ENCODE measurements around the gene IGF1R.

The IGF1R gene

DNA sequence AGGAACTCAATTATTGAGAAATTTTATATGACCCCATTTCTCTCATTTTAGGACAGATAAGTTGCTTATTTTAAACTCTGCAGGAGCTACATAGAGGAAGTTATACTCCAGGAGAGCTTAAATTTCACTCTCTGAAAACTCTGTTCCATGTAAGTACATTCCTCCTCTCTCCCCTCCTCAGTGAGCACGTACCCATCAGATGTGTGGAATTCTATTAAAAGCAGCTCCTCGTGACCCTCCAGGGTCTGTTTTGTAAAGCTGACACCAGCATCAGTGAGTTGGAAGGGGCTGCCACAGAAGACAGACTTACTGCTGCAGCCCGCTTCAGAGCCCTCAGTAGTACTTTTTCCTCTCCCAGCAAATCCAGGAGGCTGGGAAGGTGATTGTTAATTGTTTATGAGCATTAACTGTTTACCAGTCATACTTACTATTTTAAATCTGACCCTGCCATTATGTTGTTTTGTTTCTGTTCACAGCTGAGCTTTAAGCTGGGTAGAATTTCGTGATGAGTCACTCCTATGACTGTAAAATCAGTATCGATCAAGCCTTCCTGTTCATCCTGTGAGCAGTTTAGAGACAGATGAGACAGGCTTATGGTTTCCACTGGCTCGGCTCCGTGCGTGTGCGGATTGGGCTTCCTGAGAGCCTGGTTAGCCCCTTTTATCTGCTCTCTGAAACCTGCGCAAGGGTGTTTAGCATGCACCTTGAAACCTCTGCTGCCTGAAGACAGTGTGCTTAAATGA lies 20.4 kb downstream of the IGF1R start:
- H3K4me3 ChIP-seq: no peak overlapping the region
- peak overlapping the region in 10 of 21 experiments; percentile 13 to 70 (median 56) for H3K27ac ChIP-seq

DNA sequence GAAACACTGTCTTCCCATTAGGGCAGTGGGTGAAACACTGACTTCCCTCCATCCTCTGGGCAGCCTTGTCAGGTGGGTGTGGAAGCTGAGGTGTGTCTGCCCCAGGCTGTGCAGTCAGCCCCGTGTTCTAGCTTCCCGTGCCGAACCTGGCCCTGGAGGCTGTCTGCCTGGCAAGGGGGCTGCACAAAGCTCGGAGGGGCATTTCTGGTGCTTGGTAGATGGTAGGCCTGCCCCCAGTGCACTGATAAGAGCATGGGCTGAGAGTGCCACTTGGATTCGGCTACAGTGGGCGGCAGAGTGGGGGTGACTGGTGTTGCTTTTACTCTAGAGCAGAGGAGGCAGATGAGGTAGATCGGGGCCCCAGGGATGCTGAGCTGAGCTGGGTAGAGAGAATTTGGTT lies 21.3 kb downstream of the IGF1R start:
- Histone ChIP-seq H3K4me3 (no peak overlapping the region), H3K27ac (peak overlapping the region in 8 of 21 experiments; percentile 13 to 70 (median 56))

DNA sequence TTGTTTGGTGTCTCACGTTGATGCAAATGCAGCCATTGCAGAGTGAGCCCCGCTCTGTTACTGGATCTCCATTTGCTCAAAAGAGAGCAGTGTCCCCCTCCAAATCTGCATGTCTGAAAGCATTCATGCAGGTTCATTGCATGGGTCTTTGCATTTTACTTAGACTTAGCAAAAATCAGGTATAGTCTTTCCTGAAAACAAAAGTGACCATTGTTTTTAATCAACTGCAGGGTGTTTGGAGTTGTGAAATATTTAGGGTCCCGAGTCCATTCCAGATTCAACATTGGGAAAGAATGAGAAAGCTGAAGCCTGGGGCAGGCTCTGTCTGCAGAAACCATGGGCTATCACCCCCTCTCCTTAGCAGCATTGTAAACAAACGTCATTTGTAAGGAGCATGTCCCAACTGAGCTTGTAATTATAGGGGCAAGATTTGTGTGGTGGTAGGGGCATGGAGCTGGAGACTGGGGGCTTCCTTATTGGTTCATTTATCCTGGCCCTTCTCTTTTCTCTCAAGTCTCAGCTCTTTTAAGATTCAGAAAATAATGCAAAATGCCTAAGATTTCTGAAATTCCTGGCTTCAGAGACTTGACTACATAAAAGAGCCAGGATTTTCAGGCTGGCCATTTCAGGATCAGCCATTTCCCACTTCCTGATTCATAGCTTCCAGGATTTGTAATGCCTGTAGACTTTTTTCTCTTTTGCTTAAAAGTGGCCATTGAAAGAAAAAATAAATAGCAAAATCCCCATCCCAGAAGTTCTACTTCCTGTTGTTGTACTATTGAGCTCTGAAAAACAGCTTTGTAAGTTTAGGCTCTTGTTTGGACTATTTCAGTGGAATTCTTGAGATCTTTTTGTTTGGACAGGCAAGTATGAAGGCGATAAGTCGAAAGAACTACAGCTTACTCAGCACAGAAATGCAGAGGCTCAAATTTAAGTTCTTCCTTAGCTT lies 23.0 kb downstream of the IGF1R start:
- Histone ChIP-seq H3K4me3 (no peak overlapping the region), H3K27ac (peak overlapping the region in 19 of 21 experiments; percentile 7 to 82 (median 61))

DNA sequence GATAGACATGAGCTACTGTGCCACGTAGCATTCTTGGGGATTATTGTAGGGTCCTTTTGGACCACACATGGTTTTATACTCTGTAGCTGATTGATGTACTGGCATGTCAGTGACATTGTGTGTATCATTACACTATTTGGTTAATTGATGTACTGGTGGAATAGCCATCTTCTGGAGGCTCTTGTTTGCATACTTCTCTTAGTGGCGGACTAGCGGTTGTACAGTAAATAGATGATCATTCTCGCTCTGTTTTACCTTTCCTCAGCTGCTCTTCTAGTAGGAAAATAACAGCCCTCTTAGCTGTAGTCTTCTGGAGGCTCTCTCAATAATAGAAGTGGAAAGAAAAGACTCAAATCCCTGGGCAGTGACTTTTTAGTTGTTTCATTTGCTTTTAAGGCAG lies 24.8 kb downstream of the IGF1R start:
- Histone ChIP-seq H3K4me3 (no peak overlapping the region), H3K27ac (peak overlapping the region in 1 of 21 experiments; percentile 35)

DNA sequence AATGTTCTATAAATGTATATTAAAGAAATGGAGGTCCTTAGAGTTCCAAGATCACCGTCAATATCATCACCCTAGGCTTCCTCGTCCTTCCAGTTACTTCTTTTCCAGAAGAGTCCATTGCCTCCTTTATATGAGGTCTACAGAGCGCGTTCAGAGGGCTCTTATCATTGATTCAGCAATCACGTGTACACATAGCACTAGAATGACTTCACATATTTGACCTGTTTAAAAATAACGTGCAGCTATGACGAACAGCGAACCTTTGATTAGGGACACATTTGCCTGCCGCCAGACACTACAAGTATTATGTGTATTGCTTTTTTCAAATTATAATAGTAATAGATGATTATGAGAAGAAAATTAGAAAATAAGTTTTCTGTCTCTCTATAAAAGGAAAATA lies 26.0 kb downstream of the IGF1R start:
- Histone ChIP-seq H3K27ac (no peak overlapping the region), H3K4me3 (no peak overlapping the region)

DNA sequence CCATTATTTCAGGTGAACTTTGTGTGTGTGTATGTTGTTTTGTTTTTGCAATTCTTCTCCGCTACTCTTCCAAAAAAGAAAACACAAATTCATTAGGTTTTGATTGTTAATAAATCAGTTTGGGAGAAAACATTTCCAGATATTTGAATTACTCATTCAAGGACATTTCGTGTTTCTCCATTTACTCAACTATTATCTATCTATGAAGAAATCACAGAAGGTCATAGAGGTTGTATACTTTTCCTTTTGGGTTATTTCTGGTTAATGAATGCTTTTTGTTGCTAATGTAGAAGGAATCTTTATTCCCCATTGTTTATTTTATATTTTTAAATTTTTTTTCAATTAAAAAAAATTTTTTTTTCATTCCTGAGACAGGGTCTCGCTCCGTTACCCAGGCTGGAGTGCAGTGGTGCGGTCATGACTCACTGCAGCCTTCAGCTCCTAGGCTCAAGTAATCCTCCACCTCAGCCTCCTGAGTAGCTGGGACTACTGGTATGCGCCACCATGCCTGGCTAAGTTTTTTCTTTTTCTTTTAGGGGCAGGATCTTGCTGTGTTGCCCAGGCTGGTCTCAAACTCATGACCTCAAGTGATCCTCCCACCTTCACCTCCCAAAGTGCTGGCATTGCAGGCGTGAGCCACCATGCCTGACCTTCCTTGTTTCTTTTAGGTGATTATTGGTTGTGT lies 28.4 kb downstream of the IGF1R start:
- no peak overlapping the region for H3K27ac ChIP-seq
- H3K4me3 ChIP-seq: no peak overlapping the region

DNA sequence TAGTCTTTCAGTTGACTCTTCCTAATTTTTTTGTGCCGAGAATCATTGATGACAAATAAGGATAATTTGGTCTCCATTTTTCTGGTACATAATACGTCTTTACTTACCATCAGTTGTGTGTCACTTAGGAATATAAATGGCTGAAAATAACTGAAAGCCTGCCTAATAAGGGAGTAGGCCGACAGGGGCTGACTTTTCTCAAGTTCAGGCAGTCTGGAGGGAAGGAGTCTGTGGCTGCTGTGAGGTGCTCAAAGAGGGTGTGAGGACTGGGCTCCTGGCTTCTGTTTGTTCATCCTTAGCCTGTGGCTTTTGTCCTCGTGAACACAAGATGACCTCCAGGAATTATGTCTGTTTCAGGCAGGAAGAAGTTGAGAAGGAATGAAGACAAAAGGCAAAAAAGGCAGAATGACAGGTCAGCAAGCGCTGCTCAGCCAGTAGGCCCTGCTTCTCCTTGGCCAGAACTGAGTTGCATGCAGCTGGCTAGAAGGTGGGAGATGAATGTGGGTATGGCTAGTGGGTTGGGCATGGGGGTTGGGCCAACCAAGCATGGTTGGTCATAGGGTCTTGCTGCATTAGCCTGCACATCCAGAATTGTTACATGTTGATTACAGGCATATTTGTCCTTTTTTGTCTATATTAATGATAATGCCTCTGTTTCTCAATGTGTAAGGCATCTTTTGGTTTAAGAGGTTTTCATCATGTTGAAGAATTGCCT lies 29.2 kb downstream of the IGF1R start:
- Histone ChIP-seq H3K4me3 (no peak overlapping the region), H3K27ac (no peak overlapping the region)

DNA sequence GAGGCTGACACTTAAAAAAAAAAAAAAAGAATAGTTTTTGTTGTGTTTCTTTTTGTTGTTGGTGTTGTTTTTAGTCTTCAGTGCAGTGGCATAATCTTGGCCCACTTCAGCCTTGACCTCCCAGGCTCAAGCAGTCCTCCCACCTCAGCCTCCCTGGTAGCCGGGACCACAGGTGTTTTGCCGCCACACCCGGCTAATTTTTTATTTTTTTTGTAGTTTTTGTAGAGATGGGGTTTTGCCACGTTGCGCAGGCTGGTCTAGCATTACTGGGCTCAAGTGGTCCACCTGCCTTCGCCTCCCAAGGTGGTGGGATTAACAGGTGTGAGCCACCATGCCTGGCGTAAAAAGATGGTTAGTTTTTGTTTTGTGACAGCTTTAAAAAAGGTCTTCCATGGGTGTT lies 30.1 kb downstream of the IGF1R start:
- Histone ChIP-seq H3K27ac (no peak overlapping the region), H3K4me3 (no peak overlapping the region)

DNA sequence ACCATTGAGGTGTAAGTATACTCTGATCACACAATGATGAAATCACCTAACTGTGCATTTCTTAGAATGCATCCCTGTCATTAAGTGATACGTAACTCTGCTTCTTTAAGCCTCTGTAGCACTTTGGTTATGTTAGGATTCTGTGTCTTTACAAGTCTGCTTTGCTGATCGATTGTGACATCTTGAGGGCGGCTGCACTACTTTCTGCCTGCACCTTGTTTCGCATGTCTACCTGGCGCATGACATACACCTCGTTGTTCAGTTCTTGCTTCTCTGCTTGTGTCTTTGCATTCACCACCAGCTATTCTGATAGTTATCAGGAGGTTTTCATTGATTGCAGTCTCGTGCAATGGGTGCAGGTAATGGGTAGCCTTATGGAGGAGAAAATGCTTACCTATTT lies 32.7 kb downstream of the IGF1R start:
- no peak overlapping the region for H3K4me3 ChIP-seq
- no peak overlapping the region for H3K27ac ChIP-seq

DNA sequence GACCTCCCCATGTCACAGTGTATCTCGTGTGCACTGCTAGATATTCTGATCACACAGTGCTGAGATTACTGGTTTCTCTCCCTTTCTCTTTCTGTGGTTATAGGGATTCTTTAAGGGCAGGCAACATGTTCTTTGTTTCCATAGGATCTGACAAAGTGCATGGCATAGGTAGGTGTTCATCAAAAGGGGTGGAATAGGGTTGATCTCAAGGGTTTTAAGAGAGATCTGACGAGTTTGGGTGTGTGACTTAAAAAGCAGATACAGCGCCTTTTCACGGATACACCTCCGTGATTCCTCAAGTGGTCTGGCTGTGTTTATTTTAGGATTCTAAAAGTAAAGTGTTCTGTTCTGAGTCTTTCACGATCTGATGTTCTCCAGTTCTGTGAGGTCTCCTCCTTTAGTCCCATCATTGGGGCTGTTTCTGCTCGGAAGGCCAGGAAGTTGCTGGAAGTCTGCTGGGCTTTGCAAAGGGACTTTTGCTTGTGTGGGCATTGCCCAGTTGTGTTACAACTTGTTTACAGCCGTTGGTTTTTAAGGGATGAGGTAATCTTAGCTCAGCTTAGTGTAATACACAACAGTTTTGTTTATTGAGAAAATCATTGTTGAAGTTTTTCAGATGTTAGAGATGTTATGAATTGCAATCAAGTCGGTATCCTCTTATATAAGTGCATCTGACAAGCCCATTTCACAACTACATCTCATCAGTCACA lies 34.8 kb downstream of the IGF1R start:
- H3K27ac ChIP-seq: peak overlapping the region in 11 of 21 experiments; percentile 4 to 70 (median 37)

DNA sequence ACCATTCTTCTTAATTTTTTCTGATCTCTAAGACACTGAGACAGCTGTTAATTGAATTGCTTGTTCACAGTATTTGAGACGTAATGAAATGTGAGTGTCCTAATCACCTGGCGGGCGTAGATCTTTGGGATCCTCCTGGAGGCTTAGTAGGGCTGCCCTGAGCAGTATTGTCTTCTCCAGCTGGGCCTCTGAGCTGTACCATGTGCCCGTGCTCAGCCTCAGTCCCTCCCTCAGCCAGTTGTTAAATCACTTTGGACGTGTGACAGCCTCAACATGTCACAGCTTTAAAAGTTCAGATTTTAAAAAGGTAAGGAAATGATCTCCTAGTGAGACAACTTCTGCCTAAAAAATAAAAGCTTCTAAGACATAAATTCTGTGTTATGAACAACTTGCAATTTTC lies 35.5 kb downstream of the IGF1R start:
- H3K27ac ChIP-seq: peak overlapping the region in 12 of 21 experiments; percentile 4 to 70 (median 38)
- no peak overlapping the region for H3K4me3 ChIP-seq

More for the DNA sequence above, 34.8 kb downstream of the IGF1R start:
- H3K4me3 ChIP-seq: no peak overlapping the region

DNA sequence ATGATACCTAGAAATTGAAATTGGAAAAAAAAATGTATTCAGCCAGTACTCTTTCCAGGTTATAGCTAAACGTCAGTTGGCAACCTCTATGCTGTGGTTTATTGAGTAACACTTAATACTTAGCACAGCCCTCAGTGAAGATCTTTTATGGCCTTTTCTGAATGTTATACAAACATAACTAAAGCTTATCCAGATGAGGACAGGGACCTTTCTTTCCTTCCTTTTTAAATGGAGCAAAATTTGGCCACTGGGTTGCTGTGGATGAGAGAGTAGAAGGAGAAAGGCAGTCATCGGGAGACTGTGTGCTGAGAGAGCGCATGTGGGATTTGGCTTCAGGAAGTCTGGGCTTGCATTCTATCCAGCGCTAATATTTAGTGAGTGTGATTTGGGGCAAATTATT lies 36.1 kb downstream of the IGF1R start:
- peak overlapping the region in 2 of 21 experiments; percentile 14 to 66 for H3K27ac ChIP-seq
- no peak overlapping the region for H3K4me3 ChIP-seq

DNA sequence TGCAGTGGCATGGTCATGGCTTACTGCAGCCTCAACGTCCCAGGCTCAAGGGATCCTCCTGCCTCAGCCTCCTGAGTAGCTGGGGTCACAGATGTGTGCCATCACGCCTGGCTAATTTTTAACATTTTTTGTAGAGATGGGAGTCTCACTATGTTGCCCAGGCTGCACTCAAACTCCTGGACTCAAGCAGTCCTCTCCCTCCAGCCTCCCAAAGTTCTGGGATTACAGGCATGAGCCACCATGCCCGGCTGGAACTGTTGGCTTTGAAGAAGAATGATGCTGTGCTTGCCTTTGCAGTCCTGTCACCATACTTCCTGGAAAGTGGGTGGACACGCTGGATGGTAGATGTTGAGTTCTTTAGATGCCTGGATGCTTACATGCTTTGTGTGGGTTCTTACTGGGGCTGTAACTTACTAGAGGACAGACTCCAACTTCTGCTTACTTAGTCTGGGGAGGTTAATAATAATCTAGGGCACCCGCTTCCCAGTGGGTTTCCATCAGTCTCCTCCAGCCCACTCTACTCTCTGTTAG lies 36.7 kb downstream of the IGF1R start:
- Histone ChIP-seq H3K4me3 (no peak overlapping the region), H3K27ac (peak overlapping the region in 2 of 21 experiments; percentile 14 to 38)

DNA sequence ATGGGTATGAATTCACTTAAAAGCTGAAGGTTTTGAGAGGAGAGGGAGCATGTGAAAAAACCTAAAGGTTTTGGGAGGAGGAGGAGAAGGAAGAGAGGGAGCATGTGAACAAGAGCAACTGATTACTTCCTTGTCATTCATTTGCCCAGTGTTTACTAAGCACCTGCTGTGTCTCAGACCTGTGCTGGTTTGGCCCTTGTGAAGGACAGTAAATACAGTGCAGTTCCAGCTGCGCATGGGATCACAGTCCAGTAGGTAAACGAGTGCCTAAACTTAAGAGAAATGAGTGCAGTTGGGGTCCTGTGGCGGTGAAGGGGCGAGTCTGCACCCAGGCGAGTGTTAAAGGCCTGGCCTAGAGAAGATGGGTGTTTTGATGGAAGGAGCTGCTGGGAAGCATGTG lies 38.6 kb downstream of the IGF1R start:
- H3K4me3 ChIP-seq: no peak overlapping the region
- no peak overlapping the region for H3K27ac ChIP-seq

DNA sequence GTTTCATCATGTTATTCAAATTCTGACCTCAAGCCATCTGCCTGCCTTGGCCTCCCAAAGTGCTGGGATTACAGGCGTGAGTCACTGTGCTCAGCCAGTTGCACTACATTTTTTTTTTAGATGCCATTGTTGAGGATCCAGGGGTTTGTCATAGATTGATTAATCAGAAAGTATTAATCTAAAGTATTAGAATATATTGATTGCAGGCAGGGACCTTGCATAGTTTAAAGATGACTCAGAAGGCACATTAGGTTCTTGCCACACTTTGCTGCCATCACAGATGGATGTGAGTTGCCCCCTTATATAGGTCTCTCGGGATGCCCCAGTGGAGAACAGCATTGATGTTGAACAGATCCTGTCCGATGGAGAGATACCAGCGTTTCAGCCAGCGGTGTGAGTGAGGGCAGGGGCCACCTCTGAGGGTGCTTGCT lies 41.1 kb downstream of the IGF1R start:
- Histone ChIP-seq H3K27ac (peak overlapping the region in 1 of 21 experiments; percentile 24), H3K4me3 (no peak overlapping the region)

DNA sequence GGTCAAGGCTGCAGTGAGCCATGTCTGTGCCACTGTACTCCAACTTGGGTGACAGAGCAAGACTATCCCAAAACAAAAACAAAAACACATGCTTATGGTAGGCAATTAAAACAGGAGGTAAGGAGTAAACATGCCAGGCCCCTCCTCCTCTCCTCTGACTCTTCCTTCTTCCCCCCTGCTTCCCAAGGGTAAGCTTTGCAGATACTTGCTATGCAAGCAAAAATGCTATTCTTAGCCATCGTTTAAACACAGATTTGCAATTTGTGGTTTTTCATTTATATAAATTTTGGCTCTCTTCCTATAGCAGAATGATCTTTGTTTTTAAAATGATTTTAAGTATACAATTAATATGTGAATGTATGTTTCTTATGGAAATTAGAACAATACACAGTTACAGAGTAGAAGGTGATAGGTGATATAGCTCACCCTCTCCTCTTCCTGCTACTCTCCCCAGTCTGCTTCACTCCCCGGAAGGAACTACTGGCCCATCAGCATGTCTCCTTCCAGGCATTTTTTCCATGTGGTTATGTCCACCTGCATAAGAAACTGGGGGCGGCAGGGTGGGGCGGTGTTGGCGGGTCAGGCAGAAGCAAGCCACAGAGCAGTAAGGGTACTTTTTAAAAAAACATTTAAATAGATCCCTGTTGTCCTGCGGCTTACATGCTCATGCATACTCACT lies 42.1 kb downstream of the IGF1R start:
- Histone ChIP-seq H3K4me3 (no peak overlapping the region), H3K27ac (no peak overlapping the region)

DNA sequence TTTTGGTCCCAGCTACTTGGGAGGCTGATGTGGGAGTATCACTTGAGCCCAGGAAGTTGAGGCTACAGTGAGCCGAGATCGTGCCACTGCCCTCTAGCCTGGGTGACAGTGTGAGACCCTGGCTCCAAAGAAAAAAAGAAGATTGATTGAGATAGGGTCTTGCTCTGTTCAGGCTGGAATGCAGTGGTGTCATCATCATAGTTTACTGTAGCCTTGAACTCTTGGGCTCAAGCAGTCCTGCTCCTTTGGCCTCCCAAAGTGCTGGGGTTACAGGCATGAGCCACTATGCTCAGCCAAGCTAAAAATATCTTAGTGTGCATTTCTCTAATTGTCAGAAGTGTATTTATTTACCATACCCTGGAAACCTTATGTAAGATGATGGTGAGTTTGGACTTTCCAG lies 43.9 kb downstream of the IGF1R start:
- Histone ChIP-seq H3K27ac (no peak overlapping the region), H3K4me3 (no peak overlapping the region)

DNA sequence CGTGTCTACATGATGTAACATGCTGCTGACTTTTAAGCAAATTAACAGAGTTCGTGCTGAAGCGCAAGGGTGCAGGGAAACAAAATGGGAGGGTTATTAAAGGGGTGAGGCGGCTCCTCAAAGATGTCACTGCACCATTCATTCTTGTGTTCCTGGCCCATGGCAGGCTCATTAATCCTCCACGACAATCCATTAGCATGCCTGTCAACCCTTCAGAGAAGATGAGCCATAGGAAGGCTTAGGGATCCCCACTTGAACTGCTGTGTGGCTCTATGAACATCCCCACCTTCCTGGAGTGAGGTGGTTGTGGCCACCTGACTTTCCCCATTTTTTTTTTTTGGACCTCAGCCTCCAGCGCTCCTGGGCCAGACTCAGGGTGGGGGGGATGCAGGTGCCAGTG lies 45.8 kb downstream of the IGF1R start:
- H3K4me3 ChIP-seq: no peak overlapping the region
- H3K27ac ChIP-seq: no peak overlapping the region
